HG02798 (cell line): ENCODE data around the gene EVX1.

Source experiments
- ATAC-seq: cut with Tn5 transposase; IDR thresholded peaks from one replicate; pipeline ENCODE4 v1.9.1; 2021; ENCODE audit warnings: mild to moderate bottlenecking; ENCODE audit not compliant: unreplicated experiment, poor library complexity

The EVX1 gene

DNA sequence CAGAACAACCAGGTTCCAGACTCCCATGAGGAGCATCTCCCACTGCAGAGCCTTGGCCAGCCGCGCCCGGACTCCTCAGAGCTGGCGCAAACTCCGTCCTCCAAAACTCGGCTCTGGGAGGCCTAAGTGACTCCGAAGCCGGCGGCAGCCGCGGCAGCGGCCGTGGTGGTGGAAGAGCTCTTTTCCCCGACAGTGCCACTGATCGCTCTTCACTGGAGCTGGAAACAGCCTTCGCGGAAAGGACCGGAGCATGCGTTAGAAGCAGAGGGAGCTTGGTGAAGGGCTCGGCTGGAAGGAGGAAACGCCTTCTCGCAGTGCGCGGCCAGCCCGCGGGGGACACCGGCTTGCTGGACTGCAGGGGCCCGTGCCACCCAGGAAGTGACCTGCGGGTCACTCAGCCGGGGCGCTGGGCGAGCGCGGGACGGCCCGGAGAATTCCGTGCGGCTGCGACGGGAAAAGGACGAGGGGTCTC, 37.7 kb upstream of the EVX1 start:
- no peak for ATAC-seq

GRCh38 chr7:27205325-27206280, 37.0 kb upstream of the EVX1 start:
- ATAC-seq, result no peak

DNA sequence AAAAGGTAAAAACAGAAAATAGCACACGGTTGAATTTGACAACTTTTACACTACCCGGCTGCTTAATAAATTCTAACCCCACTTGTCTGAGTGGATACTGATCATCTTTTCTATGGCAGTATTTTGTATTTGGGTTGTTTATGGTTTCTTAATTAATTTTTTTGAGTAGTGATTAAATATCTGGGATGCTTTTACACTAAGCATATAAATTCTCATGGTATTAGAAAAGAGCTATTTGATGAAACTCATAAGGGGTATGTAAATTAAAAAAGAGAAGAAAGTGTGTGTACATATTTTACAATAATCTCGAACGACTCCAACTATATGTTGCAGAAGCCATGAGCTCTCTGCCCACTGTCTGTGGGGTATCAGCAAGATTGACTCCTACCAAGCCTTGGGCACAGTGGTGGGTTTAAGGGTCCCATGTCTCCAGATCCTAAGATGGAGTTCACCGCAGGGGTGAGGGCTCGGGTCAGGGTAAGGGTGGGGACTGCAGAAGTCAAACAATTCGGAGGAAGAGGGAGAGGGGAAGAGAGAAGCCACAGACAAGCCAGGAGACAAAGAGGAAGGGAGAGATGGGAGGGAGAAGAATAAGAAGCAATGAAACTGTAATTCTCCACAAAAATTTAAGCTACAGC, 35.1 kb upstream of the EVX1 start:
- ATAC-seq, result no peak

DNA sequence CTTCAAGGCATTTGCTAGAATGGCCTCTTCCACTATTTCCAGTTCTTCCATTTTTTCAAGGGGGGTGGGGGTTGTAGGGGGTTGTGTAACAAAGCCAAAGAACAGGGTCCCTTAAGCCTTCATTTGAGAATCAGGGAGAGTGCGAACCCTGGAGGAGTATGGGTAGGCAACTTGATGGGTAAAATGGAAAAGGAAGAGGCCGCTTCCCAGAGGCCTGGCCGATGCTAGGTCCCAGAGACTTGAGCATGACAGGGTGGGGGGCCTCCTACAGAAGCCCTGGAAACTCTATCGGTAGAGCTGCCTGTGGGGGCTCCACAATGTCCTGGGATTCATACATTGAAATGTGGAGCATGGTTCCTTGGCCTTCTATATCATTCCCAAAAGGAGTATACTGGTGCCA, 33.6 kb upstream of the EVX1 start:
- no peak for ATAC-seq

DNA sequence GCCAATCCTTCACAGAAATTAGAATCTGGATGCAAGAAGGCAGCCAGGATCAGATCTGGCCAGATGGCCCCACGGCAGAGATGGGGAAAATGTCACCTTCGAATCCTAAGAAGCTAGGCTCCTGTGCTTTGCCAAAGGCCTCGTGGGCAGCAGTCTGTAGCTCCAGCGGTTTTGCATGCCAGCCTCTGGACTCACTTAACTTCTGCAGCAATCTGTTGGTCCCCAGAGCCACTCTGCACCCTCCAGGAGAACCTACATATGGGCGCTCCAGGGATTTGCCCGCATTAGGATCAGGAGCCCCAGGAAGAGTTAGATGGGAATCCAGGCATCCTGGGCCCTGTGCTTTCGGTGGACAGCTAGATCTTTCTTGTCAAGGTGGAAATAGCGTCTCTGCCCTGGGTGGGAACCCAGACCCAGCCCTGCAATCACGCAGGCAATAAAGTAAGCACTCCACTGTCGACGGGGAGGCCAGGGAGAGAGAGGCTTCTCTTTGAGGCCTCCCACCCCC, 32.6 kb upstream of the EVX1 start:
- no peak for ATAC-seq

DNA sequence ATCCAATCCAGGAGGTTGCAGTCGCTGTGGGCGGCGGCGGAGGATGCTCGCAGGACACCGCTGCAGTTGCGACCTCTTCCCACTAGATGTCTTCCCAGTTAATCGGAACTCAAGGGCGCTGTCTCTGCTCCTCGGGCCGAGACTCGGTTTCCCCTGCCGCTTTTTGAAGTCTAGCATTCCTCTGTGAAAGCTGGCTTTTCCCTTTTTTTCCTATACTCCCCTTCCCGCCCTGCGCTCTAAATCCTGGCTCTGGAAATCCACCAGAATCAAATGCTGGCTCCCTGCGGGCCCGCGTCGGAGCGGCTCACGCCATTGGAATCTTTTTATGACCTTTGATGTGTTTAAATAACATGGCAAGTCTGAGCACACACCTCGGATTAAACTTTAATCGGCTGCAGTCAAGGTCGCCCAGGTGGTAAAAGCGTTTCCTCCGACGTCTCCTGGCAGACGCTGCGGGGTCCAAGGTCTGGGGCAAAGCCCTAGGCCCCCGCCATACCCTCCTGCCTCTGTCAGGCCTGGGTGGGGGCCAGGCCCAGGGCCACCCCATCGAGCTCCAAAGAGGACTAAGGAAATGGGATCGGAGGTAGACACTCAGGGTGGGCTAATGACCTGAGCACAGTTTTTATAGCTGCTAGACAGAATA, 32.0 kb upstream of the EVX1 start:
- ATAC-seq, result peak; percentile 67

- no peak for ATAC-seq
These were observed 31.5 kb upstream of the EVX1 start for GRCh38 chr7:27211084-27211446.

DNA sequence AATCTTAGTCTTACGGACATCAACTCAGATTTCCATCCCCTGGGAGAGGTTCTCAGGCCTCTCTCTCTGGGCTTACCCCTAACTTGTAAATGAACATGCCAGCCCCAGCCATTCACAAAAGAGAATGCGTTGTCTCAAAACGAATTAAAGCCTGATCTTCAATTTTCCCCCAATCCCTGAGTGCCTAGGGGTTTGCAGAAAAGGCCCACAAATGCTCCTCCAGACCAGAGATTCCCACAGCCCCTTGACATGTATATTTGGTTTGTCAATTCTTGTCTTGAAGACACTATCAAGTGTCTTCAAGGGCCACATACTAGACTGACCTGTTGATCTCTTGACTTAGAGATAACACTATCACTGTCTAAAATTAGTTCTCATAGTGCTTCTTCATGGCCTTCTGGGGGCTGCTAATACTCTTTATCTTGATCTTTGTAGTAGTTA, 30.8 kb upstream of the EVX1 start:
- ATAC-seq, result no peak

DNA sequence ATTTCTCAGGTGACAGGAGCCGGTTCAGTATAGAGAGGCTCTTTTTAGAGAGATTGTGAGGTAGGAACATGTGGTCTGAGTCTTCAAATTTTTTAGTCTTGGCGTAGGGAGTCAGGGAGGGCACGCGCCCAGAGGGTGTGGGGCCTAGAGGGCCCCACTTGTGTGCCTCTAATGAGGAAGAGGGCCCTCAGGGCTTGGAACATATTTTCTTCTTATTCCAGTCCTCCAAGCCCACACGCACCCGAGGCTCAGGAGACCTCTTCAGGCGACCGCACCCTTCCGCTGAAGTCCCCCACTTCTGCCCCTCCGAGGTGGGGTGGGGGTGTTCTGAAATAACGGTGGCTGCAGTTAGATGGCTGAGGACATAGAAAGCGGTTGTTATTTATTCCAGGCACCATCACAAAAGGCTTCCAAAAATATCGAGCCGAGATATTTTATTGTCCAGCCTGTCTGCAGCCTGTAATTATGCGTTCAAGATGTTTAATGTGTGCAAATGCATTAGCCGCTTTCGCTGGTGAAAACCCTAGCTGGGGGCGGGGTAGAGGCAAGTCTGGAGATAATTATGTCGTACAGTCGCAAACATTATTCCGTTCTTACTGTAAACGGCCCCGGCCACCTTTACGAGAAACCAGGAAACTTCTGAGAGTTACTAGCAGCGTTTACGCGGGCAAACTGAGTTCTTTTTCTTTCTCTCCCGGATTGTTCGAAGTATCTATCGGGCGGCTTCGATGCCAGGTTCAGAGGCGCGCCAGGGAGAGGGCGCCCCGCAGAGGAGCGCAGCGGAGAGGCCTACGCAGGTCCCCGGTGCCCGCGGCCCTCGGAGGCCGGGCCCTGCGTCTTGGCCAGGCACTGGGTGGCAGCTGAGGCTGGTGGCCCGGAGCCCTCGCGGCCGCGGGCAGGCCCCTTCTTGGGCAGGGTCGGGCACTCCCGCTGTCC, 29.8 kb upstream of the EVX1 start:
- no peak for ATAC-seq

DNA sequence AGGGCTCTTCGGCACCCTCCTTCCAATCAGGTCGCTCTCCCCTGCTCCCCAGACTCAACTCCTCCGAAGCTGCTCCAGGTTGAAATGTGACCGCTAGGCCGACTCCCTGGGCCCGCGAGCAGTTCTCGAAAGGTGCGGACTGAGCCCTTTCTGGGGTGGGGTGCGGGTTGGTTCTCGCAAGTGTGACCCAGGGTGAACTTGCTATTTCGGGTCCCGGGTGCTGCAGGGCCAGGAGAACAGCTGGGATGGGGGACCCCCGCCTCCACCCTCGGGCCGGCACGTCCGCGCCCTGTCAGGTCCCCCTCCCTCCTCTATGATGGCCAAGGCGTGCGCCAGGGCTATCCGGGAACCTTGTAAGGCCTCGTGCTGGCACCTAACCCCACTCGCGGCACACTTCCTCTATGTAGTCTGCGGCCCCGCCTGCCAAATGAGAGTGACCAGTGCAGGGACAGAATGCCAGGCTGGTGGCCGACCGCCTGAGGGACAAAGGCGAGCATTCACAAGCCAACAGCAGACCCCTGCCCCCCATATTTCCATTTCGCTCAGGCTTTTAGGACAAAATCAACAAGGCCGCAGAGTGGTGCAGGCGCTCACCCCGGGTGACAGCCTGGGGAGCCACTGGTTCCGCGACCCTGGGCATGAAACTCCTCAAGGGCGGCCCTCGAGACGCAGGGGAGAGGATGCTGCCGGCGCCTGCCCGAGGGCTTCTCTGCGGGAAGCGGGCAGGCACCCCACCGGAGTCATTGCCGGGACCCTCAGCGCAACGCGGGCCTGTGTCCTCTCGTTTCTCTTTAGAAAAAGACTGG, 29.0 kb upstream of the EVX1 start:
- no peak for ATAC-seq

DNA sequence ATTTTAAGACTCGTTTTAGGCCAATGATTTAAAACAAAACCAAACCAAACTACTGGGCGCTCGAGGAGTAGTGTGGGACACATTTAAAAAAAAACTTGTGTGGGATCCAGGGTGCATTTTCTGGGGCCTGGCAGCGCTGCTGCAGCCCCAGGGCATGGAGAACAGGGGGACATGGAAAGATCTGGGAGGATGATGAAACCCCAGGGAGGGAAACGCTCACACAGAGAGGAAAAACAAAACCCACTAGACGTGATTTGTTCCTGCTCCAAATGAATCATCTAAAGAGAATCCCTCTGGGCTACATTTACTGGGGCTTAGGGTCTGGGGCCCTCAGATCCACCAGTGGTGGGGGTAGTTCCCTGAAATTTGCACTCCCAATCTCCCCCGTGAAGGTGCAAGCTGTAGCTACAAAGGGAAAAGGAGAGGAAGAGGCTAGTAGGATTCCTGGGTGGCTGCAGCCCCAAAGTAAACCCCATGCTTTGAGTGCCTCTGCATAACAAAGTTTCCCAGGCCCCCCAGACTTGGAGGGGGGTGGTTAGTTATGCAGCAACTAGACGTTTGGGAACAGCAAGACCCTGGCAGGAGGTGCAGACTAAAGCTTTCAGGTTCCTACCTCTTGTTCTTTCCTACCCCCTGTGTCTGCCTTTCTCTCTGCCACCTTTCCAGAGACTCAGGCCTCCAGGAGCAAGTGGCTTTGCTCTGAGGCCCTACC, 28.2 kb upstream of the EVX1 start:
- no peak for ATAC-seq

DNA sequence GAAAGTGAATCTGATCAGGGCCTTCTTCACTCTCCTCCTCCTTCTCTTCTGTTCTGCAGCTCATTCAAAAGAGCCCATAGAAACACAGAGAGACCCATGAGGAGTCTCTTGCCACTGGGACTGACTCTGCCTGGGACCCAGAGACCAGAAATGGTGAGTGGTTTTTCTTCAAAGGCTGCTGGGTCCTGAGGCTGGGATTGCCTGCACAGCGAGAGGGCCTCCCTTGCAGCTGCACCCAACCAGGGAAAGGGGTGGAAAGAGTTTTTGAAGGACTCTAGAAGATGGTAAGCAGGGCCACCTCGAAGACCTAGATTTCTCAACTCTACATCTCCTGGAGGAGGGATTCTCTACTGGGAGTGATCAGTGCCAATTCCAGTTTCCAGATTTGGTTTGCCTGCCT, 27.2 kb upstream of the EVX1 start:
- no peak for ATAC-seq

GRCh38 chr7:27217951-27218350, 24.7 kb upstream of the EVX1 start:
- no peak for ATAC-seq

GRCh38 chr7:27219821-27220220, 22.8 kb upstream of the EVX1 start:
- no peak for ATAC-seq

DNA sequence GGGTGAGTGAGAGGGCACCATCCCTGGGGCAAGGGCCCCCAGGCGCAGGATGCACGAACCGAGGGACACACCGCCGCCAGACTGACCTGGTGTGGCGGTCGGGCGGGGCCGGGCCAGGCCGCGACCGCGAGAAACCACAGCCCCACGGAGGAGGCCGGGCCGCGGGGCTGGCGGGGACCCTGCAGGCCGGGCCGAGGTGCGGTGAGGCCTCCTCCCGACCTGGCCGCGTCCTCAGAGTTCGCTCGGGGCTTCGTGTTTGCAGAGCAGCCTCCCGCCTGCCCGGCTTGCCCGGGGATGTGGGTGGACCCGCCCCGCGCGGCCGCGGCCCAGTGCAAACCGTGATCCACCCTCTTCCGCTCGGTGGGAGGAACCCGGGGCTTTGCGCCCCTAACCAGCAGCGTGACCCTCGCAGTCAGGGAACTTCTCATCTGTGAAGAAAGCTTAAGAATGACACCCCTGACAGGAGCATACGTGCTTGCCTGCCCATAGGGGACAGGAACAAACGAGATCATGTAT, 22.1 kb upstream of the EVX1 start:
- no peak for ATAC-seq

- peak; percentile 61 for ATAC-seq
These were observed 21.3 kb upstream of the EVX1 start for GRCh38 chr7:27221201-27221797.

GRCh38 chr7:27223941-27224575, 18.5 kb upstream of the EVX1 start:
- no peak for ATAC-seq
